NCI-H774 (cell line): Measurements from ENCODE around the gene DAAM1.

Experiments used
- DNase-seq: peaks from one replicate; lab custom pipeline; 2025; lab: John Stamatoyannopoulos, UW

DAAM1 gene

DNA sequence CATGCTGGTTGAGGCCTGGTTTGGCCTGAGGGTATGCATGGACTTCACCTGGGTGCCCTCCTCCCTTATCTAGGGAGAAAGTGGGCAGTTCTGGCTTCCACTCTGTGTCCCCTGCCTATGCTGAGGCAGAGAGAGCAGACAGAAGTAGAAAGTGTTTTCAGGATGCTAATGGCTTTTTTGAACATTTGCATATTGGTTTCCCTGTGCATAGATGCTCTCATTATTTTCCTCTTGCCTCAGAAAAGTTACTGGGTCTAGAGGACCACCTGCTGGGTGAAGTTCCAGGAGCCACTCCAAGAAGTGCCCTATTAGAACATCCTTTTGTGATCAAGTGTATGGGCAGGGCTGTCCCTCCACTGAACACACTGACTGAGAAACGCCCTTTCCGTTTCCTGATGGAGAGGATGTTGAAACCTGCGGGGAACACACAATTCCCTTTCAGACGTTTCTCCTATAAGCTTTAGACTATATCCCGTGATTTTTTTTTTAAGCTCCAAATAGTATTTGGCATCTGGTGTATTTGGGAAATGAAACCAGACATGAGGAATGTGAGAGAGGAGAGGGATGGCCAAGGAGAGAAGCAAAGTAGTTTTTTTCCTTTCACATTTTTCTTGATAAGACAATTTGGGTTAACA lies 66.6 kb downstream of the DAAM1 start:
- no peak for DNase-seq

DNA sequence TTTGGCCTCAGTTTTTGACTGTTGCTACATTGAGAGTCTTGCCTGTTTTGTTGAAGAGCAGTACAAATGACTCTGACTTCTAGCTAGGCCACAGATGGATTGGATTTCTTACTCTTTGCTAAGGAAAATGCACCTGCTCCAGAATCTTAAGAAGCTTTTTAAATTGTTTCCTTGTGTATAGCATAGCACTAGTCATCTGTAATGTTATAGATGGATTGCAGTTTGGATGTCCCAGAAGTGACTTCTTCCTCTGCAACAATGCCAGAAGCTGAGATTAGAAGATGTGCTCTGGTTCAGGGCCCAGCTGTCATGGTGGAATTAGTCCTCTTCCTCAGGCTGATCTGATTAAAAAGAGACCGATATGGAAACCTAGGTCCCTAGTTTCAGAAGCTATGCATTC lies 67.9 kb downstream of the DAAM1 start:
- no peak for DNase-seq

DNA sequence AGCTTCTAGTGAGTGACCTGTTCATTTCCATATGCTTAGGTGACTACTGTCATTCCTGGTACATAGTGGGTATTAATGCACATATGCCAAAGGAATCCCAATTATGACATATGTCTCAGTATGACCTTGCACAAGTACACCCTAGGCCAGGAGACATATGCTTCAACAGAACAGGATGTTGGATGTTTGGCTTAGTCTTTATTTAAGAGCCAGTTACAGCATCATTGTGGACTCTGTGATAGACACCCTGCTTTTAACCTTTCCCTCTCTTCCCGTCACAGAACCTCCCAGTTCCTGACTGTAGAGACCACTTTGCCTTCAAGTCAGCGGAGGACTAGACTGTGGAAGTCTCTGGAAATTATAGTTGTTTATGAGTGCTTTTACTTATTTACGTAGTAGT lies 72.9 kb downstream of the DAAM1 start:
- DNase-seq: no peak

DNA sequence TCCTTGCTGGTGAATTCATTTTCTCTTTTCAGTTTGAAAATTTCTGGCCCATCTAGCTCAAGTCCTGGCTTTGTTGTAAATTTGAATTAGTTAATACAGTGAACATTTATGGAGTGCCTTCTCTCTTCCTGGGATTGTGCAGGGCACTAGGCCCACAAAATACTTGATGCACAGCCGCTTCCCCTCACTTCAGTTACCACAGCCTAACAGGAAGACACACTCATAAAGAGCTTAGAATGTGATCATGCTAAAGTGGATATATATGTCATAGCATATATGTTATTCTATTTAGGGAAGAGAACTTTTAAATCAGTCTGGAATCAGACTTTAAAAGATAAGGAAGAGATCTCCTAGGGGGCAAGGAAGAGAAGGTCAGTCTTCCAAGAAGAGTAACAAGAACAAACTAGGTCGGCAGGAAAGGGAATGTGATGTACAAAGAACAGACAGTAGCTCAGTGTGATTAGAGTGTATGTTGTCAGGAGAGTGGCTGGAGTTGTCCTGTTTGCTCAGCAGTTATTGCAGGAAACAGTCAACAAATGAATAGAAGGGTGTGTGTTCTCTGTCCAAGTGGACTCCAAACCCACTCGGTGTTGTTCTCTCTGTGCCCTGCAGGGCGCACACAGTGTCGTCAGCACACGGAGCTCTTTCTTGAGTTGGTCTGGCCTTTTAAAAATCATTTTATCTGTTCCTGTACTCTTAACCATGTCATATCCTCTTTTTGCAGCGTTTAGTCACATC lies 74.4 kb downstream of the DAAM1 start:
- peak; percentile 35 for DNase-seq

DNA sequence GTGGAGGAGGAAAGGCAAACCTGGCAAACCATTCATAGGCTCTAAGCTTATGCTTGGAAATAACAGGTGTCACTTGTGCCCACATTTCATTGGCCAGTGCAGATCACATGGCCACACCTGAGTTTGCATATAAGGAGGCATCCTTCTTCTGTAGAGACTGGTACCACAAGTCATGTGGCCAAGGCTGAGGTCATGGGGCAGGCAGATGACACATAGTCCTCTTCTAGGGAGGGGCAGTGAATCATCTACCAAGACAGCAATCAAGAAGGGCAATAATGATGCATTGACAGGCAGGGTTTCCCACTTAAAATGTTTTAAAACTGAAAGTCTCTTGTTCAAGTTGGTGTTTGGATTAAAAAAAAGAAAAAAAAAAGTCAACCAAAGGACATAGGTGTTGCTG lies 77.3 kb downstream of the DAAM1 start:
- no peak for DNase-seq

DNA sequence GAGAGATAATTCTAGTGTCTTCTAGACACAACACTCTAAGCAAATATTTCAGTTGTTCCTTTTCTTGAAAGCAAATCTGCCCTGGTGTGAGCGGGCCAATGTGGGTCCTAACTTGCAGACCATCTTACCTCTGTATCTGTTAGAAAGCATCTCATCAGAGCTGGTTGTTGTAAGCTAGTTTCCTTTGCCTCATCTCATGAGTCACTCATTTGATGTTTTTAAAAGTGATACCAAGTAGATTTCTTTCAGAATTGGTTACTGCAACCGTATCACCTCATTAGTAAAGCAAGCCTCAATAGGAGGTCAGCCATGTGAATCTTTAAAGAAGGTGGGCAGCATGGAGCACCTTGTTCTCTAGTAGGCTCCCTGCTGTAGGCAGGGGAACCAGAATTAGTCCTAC lies 78.6 kb downstream of the DAAM1 start:
- no peak for DNase-seq

DNA sequence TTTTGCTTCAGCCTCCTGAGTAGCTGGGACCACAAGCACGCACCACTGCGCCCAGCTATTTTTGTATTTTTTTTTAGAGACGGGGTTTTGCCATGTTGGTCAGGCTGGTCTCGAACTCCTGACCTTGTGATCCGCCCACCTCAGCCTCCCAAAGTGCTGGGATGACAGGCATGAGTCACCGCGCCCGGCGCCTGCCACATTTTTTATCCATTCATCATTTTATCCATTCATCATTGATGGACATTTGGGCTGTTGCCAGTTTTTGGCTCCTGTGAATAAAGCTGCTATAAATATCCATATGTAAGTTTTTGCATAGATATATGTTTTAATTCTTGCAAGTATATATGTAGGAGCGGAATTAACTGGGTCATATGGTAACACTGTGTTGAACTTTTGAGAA lies 79.5 kb downstream of the DAAM1 start:
- DNase-seq: no peak

DNA sequence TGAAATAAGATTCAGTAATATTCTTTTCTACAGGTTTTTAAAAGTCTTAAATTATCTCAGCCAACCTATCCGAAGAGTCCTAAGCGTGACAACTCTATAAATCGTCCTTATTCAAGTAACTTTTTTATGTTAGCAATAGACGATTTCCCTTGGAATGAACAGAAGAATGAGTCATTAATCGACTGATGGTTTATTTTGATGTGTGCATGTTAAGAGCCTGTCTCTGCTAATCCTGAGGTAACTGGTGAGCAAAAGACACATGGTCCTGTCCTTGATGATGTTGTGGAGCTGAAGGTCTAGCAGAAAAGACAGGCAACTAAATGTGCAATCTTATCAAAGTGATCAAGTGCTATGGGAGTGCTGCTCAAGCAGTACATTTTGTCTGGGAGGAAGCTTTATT lies 80.4 kb downstream of the DAAM1 start:
- no peak for DNase-seq

DNA sequence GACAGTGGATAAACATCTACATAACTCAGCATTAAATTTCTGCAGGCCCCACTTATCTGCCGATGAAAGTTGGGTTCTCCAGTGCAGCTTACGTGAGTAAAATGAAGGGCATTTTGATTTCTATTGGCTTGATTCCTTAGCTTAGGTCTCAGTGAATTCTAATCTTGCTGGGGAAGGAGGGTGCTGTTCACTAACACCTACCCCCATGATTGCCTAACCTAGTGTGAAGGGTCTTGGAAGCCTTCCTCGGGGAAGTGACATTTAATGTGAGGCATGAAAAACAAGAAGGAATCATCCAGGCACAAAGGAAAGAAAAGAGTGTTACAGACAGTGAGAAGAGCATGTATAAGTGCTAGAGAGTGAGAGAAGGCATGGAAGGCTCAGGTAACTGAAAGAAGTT lies 81.0 kb downstream of the DAAM1 start:
- no peak for DNase-seq

DNA sequence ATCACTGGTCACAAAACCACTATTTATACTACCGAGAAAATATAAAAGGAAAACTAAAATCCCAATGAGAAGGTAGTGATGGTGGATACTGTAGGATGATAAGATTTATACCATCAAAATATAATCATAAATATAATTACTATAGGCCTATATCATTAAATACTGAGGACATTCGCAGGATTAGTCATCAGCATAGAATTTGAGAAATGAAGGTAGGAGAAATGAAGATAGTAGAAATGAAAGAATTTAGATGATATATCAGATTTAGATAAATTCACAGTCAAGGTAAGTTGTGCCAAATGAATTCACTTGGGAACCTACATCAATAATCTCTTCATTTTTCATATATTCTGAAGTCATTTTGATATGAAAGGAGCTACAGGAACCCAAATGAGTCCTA lies 82.8 kb downstream of the DAAM1 start:
- no peak for DNase-seq

DNA sequence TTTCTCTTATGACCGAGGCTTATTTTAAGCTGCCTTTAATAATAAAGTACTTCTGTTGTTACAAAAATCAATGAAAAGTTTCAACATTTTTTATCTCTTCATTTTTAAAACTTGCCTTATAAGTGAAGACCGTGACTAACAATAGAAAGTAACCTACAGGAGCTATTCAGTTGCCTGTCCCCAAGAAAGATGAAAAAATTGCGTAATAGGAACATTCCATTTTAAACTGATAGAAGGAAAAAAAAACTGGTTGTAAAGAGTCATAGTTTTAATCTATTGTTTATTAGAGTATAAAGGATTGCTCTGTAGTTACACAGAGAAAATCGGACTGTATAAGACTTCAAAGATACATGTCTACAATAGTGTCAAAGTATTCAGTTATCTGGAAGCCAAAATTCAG lies 83.3 kb downstream of the DAAM1 start:
- no peak for DNase-seq

DNA sequence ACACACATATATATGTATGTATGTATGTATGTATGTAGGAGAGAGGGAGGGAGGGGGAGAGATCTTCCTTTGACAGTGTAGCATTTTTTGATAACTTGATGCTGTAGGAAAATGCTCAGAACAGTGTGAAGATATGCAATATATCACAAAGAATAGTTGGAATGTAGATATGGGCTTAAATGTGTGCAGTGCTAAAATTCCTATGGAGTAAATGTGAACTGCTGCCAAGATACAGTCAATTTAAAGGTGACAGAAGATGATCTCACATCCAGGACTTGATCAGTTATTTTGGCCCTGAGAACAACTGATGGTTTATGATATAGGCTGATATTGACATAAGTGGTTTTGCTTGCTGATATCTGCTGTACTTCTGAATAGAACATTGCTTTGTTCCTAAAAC lies 84.2 kb downstream of the DAAM1 start:
- no peak for DNase-seq

DNA sequence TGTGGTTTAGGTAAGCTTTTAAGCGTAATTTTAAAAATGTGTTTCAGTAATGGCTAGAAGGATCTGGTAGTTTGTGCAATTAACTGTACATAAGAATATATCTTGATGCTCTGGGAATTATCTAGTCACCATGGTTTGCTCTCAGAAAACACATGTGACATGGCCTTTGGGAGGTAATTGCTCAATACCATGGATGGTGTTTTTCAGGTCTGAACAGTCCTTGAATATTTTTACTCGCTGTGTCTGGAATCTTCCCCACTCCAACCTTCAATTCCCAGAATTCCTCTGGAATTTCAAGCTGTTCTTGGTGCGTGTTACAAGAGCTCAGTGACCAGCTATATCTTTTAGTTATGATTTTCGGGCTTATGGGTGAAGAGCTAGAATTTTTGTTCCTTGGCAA lies 85.3 kb downstream of the DAAM1 start:
- DNase-seq: no peak

DNA sequence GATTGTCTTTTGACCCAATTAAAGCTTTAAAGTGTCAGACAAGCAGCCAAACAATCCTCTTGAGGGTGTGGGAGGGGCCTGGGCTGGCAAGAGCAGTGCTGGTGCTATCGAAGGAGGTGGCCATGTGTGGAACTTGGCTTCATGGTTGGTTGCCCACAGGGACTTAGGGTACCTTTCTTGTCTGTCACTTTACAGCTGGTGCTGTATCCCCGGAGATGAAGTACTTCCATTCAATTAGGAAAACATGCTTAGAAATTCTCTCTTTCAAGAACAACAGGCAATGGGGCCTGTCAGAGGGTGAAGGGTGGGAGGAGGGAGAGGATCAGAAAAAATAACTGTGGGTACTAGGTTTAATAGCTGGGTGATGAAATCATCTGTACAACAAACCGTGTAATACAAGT lies 86.5 kb downstream of the DAAM1 start:
- no peak for DNase-seq

DNA sequence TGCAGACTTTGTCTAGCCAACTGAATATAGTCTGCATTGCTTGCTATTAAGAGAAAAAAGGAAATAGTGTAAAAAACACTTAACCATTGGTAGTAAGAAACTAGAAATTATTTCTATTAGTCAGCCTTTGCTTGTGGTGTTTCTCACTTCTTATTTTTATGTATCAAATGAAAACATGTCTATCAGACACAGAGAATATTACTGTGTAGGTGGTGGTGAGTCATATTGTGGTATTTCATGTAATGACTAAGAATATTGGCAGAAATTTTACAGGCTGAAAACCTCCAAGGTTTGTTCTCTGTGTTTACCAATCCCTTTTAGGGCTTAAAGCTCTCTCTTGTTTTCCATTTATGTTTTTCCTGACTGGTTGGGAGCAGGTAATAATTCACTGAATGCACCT lies 87.2 kb downstream of the DAAM1 start:
- DNase-seq: no peak

DNA sequence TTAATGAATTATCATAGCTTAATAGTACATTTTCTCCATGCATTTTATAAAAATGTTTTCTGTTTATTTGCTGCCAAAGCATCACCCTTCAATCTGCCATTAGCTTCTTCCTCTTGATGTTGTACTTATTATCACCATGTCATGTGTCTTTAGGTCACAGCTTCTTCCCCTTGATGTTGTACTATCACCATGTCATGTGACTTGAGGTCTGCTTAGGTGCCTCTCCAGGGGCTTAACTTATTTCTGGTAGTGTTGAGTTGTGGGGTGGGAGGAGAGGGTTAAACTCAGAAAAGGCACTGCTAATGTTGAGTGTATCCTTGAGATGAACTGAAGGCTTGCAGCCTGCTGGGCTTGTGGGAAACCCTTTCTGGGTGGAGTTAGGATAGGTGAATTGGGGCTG lies 87.8 kb downstream of the DAAM1 start:
- no peak for DNase-seq

DNA sequence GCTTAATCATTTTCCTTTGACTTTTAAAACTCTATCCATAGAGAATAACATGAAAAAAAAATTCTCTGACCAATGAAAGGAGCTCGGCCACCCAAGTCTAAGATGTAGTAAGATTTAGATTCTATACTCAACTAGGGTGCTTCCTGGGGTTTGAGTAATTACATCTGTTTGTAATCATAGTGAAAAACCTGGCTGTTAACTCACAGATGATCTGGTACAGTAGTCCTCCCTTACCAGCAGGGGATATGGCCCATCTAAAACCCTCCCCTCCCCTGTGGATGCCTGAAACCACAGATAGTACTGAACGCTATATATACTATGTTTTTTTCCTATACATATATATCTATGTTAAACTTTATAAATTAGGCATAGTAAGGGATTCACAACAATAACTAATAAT lies 89.2 kb downstream of the DAAM1 start:
- no peak for DNase-seq

DNA sequence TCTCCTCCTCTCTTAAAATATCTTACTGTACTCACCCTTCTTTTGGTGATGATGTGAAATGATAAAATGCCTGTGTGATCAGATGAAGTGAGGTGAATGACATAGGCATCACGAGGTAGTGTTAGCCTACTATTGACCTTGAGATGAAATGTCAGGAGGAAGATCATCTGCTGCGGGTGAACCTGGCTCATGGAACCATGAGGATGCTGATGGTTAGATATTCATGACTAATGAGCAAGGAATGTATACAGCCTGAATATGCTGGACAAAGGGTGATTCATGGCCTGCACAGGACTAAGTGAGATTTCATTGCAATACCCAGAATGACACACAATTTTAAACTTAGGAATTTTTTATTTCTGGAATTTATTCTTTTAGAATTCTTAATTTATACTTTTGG lies 89.6 kb downstream of the DAAM1 start:
- no peak for DNase-seq

DNA sequence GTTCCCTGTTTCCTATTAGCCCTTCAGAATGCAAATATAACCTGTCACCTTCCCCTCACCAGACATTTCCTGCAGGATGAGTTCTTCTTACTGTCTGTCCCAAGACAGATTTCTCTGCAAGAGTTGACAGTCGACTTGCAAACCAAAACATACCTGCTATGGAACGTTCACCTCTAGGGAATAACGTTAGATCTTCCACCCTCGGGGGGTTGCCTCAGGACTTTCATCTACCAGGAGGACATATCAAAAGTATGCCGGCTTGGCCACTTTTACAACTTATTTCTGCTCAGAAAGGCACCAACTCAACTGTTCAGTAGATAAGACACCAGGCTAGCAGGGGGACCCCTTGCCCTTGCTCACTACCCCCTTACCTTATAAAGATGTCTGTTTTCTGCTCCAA lies 92.5 kb downstream of the DAAM1 start:
- DNase-seq: no peak

DNA sequence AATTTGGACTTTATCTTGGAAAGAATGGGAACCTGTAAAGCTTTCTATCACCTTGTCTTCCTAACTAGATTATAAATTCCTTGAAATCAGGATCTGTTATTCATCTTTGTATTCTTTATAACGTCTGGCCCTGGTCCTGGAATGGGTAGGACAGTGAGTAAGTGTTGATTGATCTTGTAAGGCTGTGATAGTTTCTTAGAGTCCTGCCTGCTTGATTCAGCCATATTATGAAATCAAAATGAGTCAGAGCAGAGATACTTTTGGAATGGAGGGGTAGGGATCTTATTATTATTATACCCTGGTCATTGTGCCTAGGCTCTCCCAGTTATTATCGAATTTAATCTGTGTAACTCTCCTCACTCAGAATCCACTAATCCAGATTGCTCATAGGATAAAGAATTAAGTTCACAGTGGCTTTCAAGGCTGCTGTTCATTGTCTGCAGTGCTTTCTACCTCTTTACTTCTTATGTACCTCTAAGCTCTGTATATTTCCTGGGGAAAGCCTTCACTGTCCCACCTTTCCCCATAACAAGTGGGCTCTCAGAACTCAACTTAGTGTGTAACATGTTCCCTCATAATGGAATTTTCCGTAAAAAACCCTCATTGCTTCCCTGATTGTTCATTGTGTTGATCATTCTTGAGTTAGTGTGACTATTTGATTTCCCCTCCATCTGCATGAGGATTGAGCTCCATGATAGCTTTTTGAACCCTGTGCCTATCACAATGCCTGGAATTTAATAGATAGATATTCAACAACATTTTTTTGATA lies 93.3 kb downstream of the DAAM1 start:
- DNase-seq: no peak

DNA sequence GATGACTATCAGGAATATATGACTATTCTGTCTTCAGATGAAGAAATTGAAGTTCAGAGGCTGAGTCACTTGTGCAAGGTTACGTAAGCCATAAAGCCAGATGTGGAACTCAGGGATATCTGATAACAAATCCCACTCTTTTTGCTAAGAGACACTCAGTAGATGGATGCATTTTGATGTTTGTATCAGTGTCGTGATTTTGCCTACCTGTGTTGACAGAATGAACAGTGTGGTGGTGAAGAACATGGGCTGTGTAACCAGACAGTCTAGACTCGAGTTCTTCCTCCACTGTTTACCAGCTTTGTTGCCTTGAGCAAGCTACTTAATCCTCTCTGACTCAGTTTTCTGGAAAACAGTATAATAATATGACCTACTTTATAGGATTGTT lies 93.9 kb downstream of the DAAM1 start:
- DNase-seq: no peak

DNA sequence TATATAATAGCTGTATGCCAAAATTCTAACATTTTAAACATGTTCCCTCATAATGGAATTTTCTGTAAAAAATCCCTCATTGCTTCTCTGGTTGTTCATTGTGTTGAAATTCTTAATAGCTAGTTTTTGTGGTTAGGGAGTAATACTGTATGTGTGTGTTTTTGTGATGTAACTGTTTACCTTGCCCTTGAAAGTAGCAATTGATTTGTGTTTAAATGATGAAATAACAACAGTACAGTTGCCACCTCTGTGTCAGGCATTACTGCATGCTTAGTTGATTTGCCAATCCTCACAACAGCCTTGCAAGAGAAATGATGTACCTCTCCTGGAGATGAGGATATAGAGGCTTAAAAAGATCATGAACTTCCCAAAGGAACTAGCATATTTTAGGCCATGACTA lies 94.9 kb downstream of the DAAM1 start:
- peak; percentile 15 for DNase-seq

DNA sequence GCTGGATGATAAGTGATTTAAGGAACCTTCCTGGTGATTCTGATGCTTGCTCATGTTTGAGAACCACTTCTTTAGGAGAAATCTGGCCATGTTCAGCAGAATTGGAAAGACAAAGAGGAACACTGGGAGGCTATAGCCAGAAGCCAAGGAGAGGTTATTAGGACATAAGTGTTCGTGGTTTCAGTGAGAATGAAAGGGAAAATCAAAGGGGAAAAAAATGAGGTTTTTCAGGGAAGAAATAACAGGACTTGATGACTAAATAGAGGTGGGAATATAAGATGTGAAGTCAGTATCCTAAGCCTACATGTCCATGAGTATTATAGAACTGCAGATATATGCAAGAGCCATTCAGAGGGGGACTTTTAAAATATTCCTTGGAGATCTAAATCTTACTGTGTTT lies 95.6 kb downstream of the DAAM1 start:
- DNase-seq: no peak
